Measurements from ENCODE around the gene B4GALNT2. TPM values are rescaled to one million over a fixed set of nuclear protein-coding genes. Genes with fewer than 3 reads are reported as not detected.
"Not testable (repeated sequence)": the region's sequence is repeated elsewhere in the genome, so short reads cannot be mapped to it uniquely, and the experiment has no call there.

The B4GALNT2 gene
- total RNA-seq, 2 donors from 2014 or later = not detected

- Histone ChIP-seq H3K27ac (no peak overlapping the region), H3K36me3 (replicated peaks in 1 of 2; ENCODE audit: insufficient read depth in 1 of 2, low read depth in 2 of 2) (no peaks in the 10 kb centered on the region), H3K4me1 (no peaks in the 10 kb centered on the region), H3K9me3 (peaks cover 0 to 13% (median 0%) of the 10 kb centered on the region in 3 donors), H3K4me3 (no peak overlapping the region), H3K27me3 (no peaks in the 10 kb centered on the region)
- DNase-seq (no peak), ATAC-seq (no peak)
- intact Hi-C loops (cut with DNase I) = no loop called here
- TF ChIP-seq POLR2A (IDR thresholded peaks at IDR 0.05) (no peak), CTCF (IDR thresholded peaks at IDR 0.05) (no peak)
- 59 to 93% methylated on average over 4 of the region's 5 CpGs for WGBS, 2 donors
Observed at GRCh38 chr17:49183341-49183740, 50.8 kb downstream of the B4GALNT2 start.

GRCh38 chr17:49183801-49184200 is 51.2 kb downstream of the B4GALNT2 start:
- Histone ChIP-seq H3K9me3 (peaks cover 0 to 13% (median 0%) of the 10 kb centered on the region in 3 donors), H3K4me3 (no peak overlapping the region), H3K27ac (no peak overlapping the region), H3K4me1 (no peaks in the 10 kb centered on the region), H3K36me3 (replicated peaks in 1 of 2; ENCODE audit: insufficient read depth in 1 of 2, low read depth in 2 of 2) (no peaks in the 10 kb centered on the region), H3K27me3 (no peaks in the 10 kb centered on the region)
- DNase-seq (no peak), ATAC-seq (no peak)
- TF ChIP-seq POLR2A (IDR thresholded peaks at IDR 0.05) (no peak), CTCF (IDR thresholded peaks at IDR 0.05) (no peak)
- intact Hi-C loops (cut with DNase I) = no loop called here
- WGBS, 2 donors = 75 to 77% methylated on average over 4 to 7 of the region's 7 CpGs

GRCh38 chr17:49184522-49184921 is 52.0 kb downstream of the B4GALNT2 start:
- H3K9me3 ChIP-seq = peaks cover 0 to 13% (median 0%) of the 10 kb centered on the region in 3 donors
- ATAC-seq; intact Hi-C loops (cut with DNase I); H3K4me1 ChIP-seq; H3K4me3 ChIP-seq; H3K27ac ChIP-seq; H3K27me3 ChIP-seq; H3K36me3 ChIP-seq (replicated peaks in 1 of 2; ENCODE audit: insufficient read depth in 1 of 2, low read depth in 2 of 2); DNase-seq: not testable (repeated sequence)

GRCh38 chr17:49185381-49185780 is 52.8 kb downstream of the B4GALNT2 start:
- H3K27me3 ChIP-seq; H3K36me3 ChIP-seq (replicated peaks in 1 of 2; ENCODE audit: insufficient read depth in 1 of 2, low read depth in 2 of 2); intact Hi-C loops (cut with DNase I); H3K27ac ChIP-seq; H3K4me3 ChIP-seq; ATAC-seq; H3K4me1 ChIP-seq; DNase-seq: not testable (repeated sequence)
- 75 to 100% methylated on average over 1 of the region's 1 CpG for WGBS, 2 donors
- peaks cover 0 to 13% (median 0%) of the 10 kb centered on the region in 3 donors for H3K9me3 ChIP-seq

GRCh38 chr17:49187301-49187700 is 54.7 kb downstream of the B4GALNT2 start:
- ATAC-seq (no peak), DNase-seq (no peak)
- Histone ChIP-seq H3K4me1 (no peaks in the 10 kb centered on the region), H3K27me3 (no peaks in the 10 kb centered on the region), H3K36me3 (replicated peaks in 1 of 2; ENCODE audit: insufficient read depth in 1 of 2, low read depth in 2 of 2) (no peaks in the 10 kb centered on the region), H3K27ac (no peak overlapping the region), H3K4me3 (no peak overlapping the region), H3K9me3 (peaks cover 0 to 13% (median 0%) of the 10 kb centered on the region in 3 donors)
- no peak for TF ChIP-seq CTCF (IDR thresholded peaks at IDR 0.05)
- WGBS, 2 donors = 90 to 98% methylated on average over 3 of the region's 3 CpGs
- intact Hi-C loops (cut with DNase I) = no loop called here

- 39 to 47% methylated on average over 4 of the region's 4 CpGs for WGBS, 2 donors
- TF ChIP-seq CTCF (IDR thresholded peaks at IDR 0.05) = no peak
- no peak for TF ChIP-seq POLR2A (IDR thresholded peaks at IDR 0.05)
- ATAC-seq = no peak
- Histone ChIP-seq H3K4me1 (peaks cover 10% of the 10 kb centered on the region), H3K27me3 (no peaks in the 10 kb centered on the region), H3K4me3 (no peak overlapping the region), H3K36me3 (replicated peaks in 1 of 2; ENCODE audit: insufficient read depth in 1 of 2, low read depth in 2 of 2) (no peaks in the 10 kb centered on the region), H3K9me3 (peaks cover 0 to under 1% (median 0%) of the 10 kb centered on the region in 3 donors), H3K27ac (no peak overlapping the region)
- DNase-seq = no peak
- intact Hi-C loops (cut with DNase I) = no loop called here
Observed at GRCh38 chr17:49190932-49191331, 58.4 kb downstream of the B4GALNT2 start.
